Left ventricle myocardium inferior (tissue), 1 donor: ENCODE measurements around the gene RPS25. TPM values are rescaled to one million over a fixed set of nuclear protein-coding genes. Genes with fewer than 3 reads are reported as not detected.
A peak's percentile ranks its signal among the peaks of the same experiment; 100 is the strongest.
"Not testable (repeated sequence)": the region's sequence is repeated elsewhere in the genome, so short reads cannot be mapped to it uniquely, and the experiment has no call there.

Source experiments
- DNase-seq: peaks from one replicate; pipeline ENCODE4 v3.0.0-alpha.2; 2020
- H3K27ac ChIP-seq: fragments of 200-600 bp; replicated peaks from 2 replicates; pipeline ENCODE4 v1.8.0; 2021
- H3K27me3 ChIP-seq: fragments of 200-600 bp; 2 replicates; pipeline ENCODE4 v1.8.0; 2021; ENCODE audit warnings: low read depth
- H3K36me3 ChIP-seq: fragments of 200-600 bp; 2 replicates; pipeline ENCODE4 v1.8.0; 2021
- H3K4me1 ChIP-seq: fragments of 200-600 bp; 2 replicates; pipeline ENCODE4 v1.8.0; 2021
- H3K4me3 ChIP-seq: fragments of 200-600 bp; 2 replicates; pipeline ENCODE4 v1.8.0; 2021; ENCODE audit warnings: mild to moderate bottlenecking, moderate library complexity
- H3K9me3 ChIP-seq: fragments of 200-600 bp; replicated peaks from 2 replicates; pipeline ENCODE4 v1.8.0; 2021
- intact Hi-C: fragments of 100-400 bp; cut with micrococcal nuclease; formaldehyde crosslinking; loops from one replicate; pipeline ENCODE4 v1.11.0; 2022
- long read RNA-seq: library from polyadenylated mRNA; unstranded; transcript quantifications from one replicate; pipeline ENCODE4 v2.0.0, GENCODE V29; 2021
- total RNA-seq: library from RNA; stranded (reverse); fragmentation: NEBNext Ultra II Directional; extraction: Animal tissue kit (Norgen Biotek cat#: 25700); gene quantifications from one replicate; pipeline ENCODE4 v1.2.1, GENCODE V29; 2021
- TF ChIP-seq, protein P1 (sequence below): fragments of 200-600 bp; IDR thresholded peaks from 2 replicates; pipeline ENCODE4 v1.8.0; 2021; ENCODE audit warnings: antibody characterized with exemption, mild to moderate bottlenecking, borderline replicate concordance
- donor health status: DM: no; HTN: yes; CAD: no; lungs with severe emphysema.

Gene RPS25
- 767 TPM for total RNA-seq
- long read RNA-seq, transcript RPS25-202 (5 exons, 835 nt), result major isoform, 324 of 519 reads
- long read RNA-seq, transcript RPS25-204 (3 exons, 1,462 nt), result minor isoform, 184 of 519 reads
- long read RNA-seq, partial matches to known transcripts, result 7 of 519 reads
- long read RNA-seq, other reads (novel, unspliced or antisense), result 3 of 519 reads

DNA sequence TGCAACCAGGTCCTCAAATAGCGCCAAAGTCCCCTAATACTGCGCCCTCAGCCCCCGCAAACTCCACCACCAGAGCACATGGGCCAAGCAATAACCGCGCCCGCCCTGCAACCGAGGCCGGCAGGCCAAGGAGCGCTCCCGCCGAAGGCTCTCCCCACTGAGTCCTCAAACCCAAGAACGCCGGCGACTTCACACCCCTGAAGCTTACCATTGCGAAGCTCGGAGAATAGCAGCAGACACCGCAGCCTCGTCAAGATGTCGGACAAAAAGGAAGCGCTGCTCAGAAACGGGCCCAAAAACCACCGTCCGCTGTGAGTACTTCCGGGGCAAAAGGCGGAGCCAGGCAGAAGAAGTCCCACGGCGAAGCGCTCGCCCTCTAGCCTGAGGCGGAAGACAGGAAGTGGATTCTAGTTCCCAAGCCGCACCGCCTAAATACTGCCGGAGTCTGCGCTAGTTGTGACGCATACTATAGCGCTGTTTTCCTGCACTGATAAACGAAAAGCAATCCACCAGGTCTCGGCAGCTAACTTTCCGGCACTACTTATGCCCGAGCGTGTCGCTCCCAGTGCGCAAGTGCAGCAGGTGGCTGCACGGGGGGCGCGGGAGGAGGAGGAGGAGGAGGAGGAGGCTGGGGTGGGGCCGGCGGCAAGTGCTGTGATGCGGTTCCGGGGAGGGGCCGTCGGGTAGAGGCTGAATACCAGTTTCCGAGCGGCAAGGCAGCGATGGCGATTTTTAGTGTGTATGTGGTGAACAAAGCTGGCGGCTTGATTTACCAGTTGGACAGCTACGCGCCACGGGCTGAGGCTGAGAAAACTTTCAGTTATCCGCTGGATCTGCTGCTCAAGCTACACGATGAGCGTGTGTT is at the start of gene RPS25, which contains the start of gene TRAPPC4:
Gene RPS25 (minus strand): TSS at position 270 of the 865 bp plus-strand sequence. CDS start 59 bp downstream, at position 211.
Gene TRAPPC4 (plus strand): TSS at position 693 of the 865 bp plus-strand sequence. CDS start 30 bp downstream, at position 723.
- H3K27me3 ChIP-seq, result no peaks in the 10 kb centered on the region
- H3K9me3 ChIP-seq, result no peaks in the 10 kb centered on the region
- intact Hi-C loops, result no loop called here
- H3K4me1 ChIP-seq, result peaks cover 64% of the 10 kb centered on the region
- peaks cover 56% of the 10 kb centered on the region for H3K36me3 ChIP-seq
- TF ChIP-seq, protein P1, sequence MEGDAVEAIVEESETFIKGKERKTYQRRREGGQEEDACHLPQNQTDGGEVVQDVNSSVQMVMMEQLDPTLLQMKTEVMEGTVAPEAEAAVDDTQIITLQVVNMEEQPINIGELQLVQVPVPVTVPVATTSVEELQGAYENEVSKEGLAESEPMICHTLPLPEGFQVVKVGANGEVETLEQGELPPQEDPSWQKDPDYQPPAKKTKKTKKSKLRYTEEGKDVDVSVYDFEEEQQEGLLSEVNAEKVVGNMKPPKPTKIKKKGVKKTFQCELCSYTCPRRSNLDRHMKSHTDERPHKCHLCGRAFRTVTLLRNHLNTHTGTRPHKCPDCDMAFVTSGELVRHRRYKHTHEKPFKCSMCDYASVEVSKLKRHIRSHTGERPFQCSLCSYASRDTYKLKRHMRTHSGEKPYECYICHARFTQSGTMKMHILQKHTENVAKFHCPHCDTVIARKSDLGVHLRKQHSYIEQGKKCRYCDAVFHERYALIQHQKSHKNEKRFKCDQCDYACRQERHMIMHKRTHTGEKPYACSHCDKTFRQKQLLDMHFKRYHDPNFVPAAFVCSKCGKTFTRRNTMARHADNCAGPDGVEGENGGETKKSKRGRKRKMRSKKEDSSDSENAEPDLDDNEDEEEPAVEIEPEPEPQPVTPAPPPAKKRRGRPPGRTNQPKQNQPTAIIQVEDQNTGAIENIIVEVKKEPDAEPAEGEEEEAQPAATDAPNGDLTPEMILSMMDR, result no peak
- peak within 1 kb of the TSS; percentile 79 for H3K4me3 ChIP-seq
- H3K27ac ChIP-seq, result peak within 1 kb of the TSS; percentile 97
- DNase-seq, result peak; percentile 95

DNA sequence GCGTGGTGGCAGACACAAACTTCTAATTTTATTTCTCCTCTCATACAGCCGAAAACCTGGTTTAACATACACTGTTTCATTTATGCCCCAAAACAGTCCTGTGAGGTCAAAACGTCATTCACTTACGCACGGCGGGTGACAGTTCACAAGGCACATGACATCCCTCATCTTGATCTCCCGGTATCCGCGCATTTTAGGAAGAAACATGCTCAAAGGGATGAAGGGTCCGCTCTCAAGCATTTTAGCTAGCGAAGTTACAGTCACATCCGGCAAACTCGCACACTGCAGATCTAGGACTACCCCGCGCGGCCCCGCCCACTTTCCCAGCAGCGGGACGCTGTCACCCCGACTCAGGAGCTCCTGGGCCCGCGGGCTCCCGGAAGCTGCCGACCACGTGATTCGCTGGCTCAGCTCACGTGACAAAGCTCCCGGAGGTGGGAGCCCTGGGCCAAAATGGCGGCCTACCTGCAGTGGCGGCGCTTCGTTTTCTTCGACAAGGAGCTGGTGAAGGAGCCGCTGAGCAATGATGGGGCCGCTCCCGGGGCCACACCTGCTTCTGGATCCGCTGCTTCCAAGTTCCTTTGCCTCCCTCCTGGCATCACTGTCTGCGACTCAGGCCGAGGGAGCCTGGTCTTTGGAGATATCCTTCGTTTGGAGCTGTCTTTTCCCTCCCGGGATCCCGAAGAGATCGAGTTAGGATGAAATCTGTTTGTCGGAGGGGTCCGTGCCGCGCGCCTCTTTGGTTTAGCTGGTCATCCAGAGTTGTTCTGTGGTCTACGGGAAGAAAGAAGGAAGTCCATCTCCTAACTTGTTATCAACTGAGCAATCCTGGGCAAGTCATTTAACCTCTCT is 49.5 kb upstream of the RPS25 start, which contains the start of gene VPS11:
Gene VPS11 (plus strand): TSS at position 448 of the 852 bp plus-strand sequence. CDS start 6 bp downstream, at position 454.
- peak within 1 kb of the TSS; percentile 91 for H3K27ac ChIP-seq
- intact Hi-C loops, result no loop called here
- DNase-seq, result peak; percentile 99
- TF ChIP-seq, protein P1, result no peak
- H3K36me3 ChIP-seq, result peaks cover 32% of the 10 kb centered on the region
- H3K9me3 ChIP-seq, result no peaks in the 10 kb centered on the region
- peak within 1 kb of the TSS; percentile 94 for H3K4me3 ChIP-seq
- no peaks in the 10 kb centered on the region for H3K27me3 ChIP-seq
- peaks cover 44% of the 10 kb centered on the region for H3K4me1 ChIP-seq

DNA sequence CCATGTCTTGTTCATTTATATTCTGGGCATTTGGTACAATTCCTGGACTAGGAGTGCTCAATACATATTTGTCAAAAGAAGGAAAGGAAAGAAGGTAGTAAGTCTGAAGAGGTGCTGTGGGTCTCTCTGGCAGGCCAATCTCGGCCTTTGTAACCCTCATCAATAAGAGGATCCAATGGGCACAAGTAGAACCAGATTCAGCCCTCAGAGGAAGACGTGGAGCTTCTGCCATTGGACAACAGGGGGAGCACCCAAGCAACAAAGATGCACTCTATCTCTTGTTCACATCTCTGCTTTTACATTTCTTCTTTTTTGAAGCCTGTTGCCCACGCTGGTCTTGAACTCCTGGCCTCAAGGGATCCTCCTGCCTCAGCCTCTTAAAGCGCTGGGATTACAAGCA is 47.2 kb upstream of the RPS25 start:
- DNase-seq, result no peak
- no peaks in the 10 kb centered on the region for H3K9me3 ChIP-seq
- TF ChIP-seq, protein P1, result no peak
- peaks cover 52% of the 10 kb centered on the region for H3K4me1 ChIP-seq
- intact Hi-C loops, result no loop called here
- H3K27ac ChIP-seq, result no peak overlapping the region
- peaks cover 10% of the 10 kb centered on the region for H3K36me3 ChIP-seq
- no peaks in the 10 kb centered on the region for H3K27me3 ChIP-seq
- H3K4me3 ChIP-seq, result no peak overlapping the region

DNA sequence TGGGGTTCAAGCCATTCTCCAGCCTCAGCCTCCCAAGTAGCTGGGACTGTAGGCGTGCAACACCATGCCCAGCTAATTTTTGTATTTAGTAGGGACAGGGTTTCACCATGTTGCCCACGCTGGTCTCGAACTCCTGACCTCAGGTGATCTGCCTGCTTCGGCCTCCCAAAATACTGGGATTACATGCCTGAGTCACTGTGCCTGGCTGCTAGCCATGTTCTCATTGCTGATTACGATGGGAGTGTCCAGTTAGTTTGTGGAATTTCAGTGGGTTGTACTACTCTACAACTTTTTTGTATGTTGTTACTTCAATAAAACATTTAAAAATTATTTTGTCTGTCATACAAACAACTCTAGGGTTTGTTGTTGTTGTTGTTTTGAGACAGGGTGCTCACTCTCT is 44.6 kb upstream of the RPS25 start:
- H3K27ac ChIP-seq, result peak overlapping the region; percentile 3
- TF ChIP-seq, protein P1, result no peak
- H3K4me3 ChIP-seq, result no peak overlapping the region
- DNase-seq, result no peak
- H3K9me3 ChIP-seq, result no peaks in the 10 kb centered on the region
- no peaks in the 10 kb centered on the region for H3K27me3 ChIP-seq
- peaks cover 5% of the 10 kb centered on the region for H3K36me3 ChIP-seq
- H3K4me1 ChIP-seq, result peaks cover 40% of the 10 kb centered on the region
- intact Hi-C loops, result no loop called here

DNA sequence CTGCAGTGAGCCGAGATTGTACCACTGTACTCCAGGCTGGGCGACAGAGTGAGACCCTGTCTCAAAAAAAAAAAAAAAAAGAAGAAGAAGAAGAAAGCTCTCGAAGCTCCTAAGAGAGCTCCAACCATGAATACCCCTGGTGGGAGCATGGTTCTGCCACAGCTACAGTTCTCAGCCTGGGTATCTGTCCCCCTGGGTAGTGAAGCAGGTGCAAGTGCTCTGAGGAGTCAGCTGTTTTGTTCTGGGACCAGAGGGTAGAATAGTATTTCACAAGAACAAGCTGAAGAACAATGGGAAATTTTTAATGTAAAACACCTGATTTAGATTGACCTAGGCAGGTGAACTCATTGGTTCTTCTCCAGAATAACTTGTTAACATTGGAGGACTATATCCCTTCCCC is 43.1 kb upstream of the RPS25 start:
- H3K27ac ChIP-seq, result no peak overlapping the region
- H3K9me3 ChIP-seq, result no peaks in the 10 kb centered on the region
- intact Hi-C loops, result no loop called here
- peaks cover 5% of the 10 kb centered on the region for H3K36me3 ChIP-seq
- TF ChIP-seq, protein P1, result no peak
- DNase-seq, result no peak
- no peaks in the 10 kb centered on the region for H3K27me3 ChIP-seq
- peaks cover 40% of the 10 kb centered on the region for H3K4me1 ChIP-seq
- H3K4me3 ChIP-seq, result no peak overlapping the region

DNA sequence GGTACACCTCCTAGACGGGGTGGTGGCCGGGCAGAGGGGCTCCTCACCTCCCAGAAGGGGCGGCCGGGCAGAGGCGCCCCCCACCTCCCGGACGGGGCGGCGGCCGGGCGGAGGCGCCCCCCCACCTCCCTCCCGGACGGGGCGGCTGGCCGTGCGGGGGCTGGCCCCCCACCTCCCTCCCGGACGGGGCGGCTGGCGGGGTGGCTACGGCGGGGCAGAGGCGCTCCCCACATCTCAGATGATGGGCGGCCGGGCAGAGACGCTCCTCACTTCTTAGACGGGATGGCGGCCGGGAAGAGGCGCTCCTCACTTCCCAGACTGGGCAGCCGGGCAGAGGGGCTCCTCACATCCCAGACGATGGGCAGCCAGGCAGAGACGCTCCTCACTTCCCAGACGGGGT is 41.0 kb upstream of the RPS25 start:
- H3K27ac ChIP-seq, H3K4me3 ChIP-seq, H3K27me3 ChIP-seq, H3K9me3 ChIP-seq, DNase-seq, intact Hi-C loops: not testable (repeated sequence)
- H3K4me1 ChIP-seq, result peaks cover 49% of the 10 kb centered on the region
- H3K36me3 ChIP-seq, result peaks cover 14% of the 10 kb centered on the region
